K562 (cell line): ENCODE data around the gene SORCS1. TPM values are rescaled to one million over a fixed set of nuclear protein-coding genes. Genes with fewer than 3 reads are reported as not detected.
A peak's percentile ranks its signal among the peaks of the same experiment; 100 is the strongest.

Experiments
- ATF4 ChIP-seq: fragments of 450-650 bp; formaldehyde crosslinking; IDR thresholded peaks from 2 replicates; pipeline ENCODE4 v1.4.0; 2022; ENCODE audit warnings: mild to moderate bottlenecking, moderate library complexity
- CBFB ChIP-seq: sonication (generic); formaldehyde crosslinking; IDR thresholded peaks from 2 replicates; pipeline ENCODE4 v1.4.0; 2020; ENCODE audit warnings: mild to moderate bottlenecking, missing genetic modification reagents
- CBX3 ChIP-seq, 2 experiments: IDR thresholded peaks; 1 replicate in 1 of 2; 2 replicates in 1 of 2; pipeline ENCODE4 v1.6.1; 2012; ENCODE audit warnings: inconsistent platforms in 2 of 2, low read length in 2 of 2, borderline replicate concordance in 1 of 2, control low read depth in 1 of 2
- CHAMP1 ChIP-seq: fragments of 450-650 bp; IDR thresholded peaks from 2 replicates; pipeline ENCODE4 v1.6.1; 2016; ENCODE audit warnings: mild to moderate bottlenecking
- E2F6 ChIP-seq, 2 experiments: IDR thresholded peaks; 2 replicates each; pipeline ENCODE4 v1.6.1; 2011; ENCODE audit warnings: borderline replicate concordance in 1 of 2, control low read depth in 1 of 2, low read depth in 1 of 2, low read length in 1 of 2, mild to moderate bottlenecking in 1 of 2, mixed read lengths in 1 of 2, moderate library complexity in 1 of 2; ENCODE audit not compliant: insufficient read depth in 1 of 2, insufficient read length in 1 of 2, poor library complexity in 1 of 2, severe bottlenecking in 1 of 2; ENCODE audit errors: extremely low read depth in 1 of 2
- FOXJ3 ChIP-seq: sonication (generic); formaldehyde crosslinking; IDR thresholded peaks from 2 replicates; pipeline ENCODE4 v1.4.0; 2020; ENCODE audit warnings: mild to moderate bottlenecking, missing genetic modification reagents
- HNRNPUL1 ChIP-seq: fragments of 200-400 bp; formaldehyde crosslinking; IDR thresholded peaks from 2 replicates; pipeline ENCODE4 v1.6.1; 2017; ENCODE audit warnings: low read length
- IRF2 ChIP-seq: sonication (generic); formaldehyde crosslinking; IDR thresholded peaks from 2 replicates; pipeline ENCODE4 v1.8.1; 2022; ENCODE audit warnings: mild to moderate bottlenecking, missing genetic modification reagents
- NR2C2 ChIP-seq, 2 experiments: fragments of 200-800 bp in 1 of 2; sonication (Bioruptor generic) in 1 of 2; sonication (generic) in 1 of 2; formaldehyde crosslinking in 1 of 2; IDR thresholded peaks; 2 replicates each; pipeline versions ENCODE4 v1.6.1 to v1.8.0; 2016 to 2022; ENCODE audit warnings: mild to moderate bottlenecking in 1 of 2, missing compliant biosample characterization in 1 of 2, missing genetic modification characterization in 1 of 2, missing genetic modification reagents in 1 of 2
- PHTF2 ChIP-seq: fragments of 250-450 bp; sonication (Bioruptor Pico); IDR thresholded peaks from 2 replicates; pipeline ENCODE4 v1.5.0; 2021; ENCODE audit warnings: mild to moderate bottlenecking
- SMAD2 ChIP-seq: fragments of 150-350 bp; IDR thresholded peaks from 2 replicates; pipeline ENCODE4 v1.6.1; 2014; ENCODE audit warnings: low read depth, mild to moderate bottlenecking, low read length
- SMAD4 ChIP-seq: fragments of 250-450 bp; sonication (Bioruptor Pico); conservative IDR thresholded peaks from 2 replicates; pipeline ENCODE4 v1.8.0; 2021; ENCODE audit warnings: inconsistent platforms, mild to moderate bottlenecking, moderate library complexity
- TARDBP ChIP-seq: fragments of 450-650 bp; IDR thresholded peaks from 2 replicates; pipeline ENCODE4 v1.6.1; 2016
- TCF7L2 ChIP-seq: fragments of 150-350 bp; IDR thresholded peaks from 2 replicates; pipeline ENCODE4 v1.6.1; 2016; ENCODE audit warnings: low read depth, mild to moderate bottlenecking, low read length, moderate library complexity
- ZMIZ1 ChIP-seq, 2 experiments: fragments of 150-350 bp in 1 of 2; IDR thresholded peaks; 2 replicates each; pipeline ENCODE4 v1.6.1; 2012 to 2016; ENCODE audit warnings: low read depth in 2 of 2, low read length in 2 of 2, mild to moderate bottlenecking in 1 of 2, moderate library complexity in 1 of 2
- ZNF444 ChIP-seq: fragments of 250-450 bp; sonication (Bioruptor Pico); IDR thresholded peaks from 2 replicates; pipeline ENCODE4 v1.4.0; 2020; ENCODE audit warnings: mild to moderate bottlenecking, moderate library complexity
- ZNF583 ChIP-seq: fragments of 250-450 bp; sonication (Bioruptor Pico); IDR thresholded peaks from 2 replicates; pipeline ENCODE4 v1.4.0; 2020
- ZNF695 ChIP-seq: fragments of 450-650 bp; formaldehyde crosslinking; IDR thresholded peaks from 2 replicates; pipeline ENCODE4 v1.4.0; 2020; ENCODE audit warnings: mild to moderate bottlenecking, moderate library complexity
- polyA plus RNA-seq, 8 experiments: library from polyadenylated mRNA; depleted of rRNA in 4 of 8; stranded (reverse) in 5 of 8; unstranded in 3 of 8; fragments of >200 nt; fragmentation: Nextera tagmentation in 2 of 8; fragmentation: Illumina TruSeq in 1 of 8; extraction: Ambion mirVana in 2 of 8; extraction: Trizol in 1 of 8; gene quantifications; 2 replicates each; pipeline versions ENCODE4 v1.2.1 to v1.2.3, GENCODE V29; 2011 to 2014; ENCODE audit warnings: inconsistent platforms in 1 of 8, missing spikeins in 1 of 8
- total RNA-seq, 7 experiments: library from RNA; depleted of rRNA in 6 of 7; stranded (reverse); fragments of >200 nt in 6 of 7; fragmentation: Illumina TruSeq in 2 of 7; extraction: Trizol in 2 of 7; gene quantifications; 2 replicates each; pipeline versions ENCODE4 v1.2.1 to v1.2.3, GENCODE V29; 2011 to 2021; ENCODE audit warnings: low replicate concordance in 1 of 7

SORCS1 gene
- total and polyA plus RNA-seq, 9 of the 15 experiments (the other 6 are each of a cell fraction or from before 2014, with no cell fraction given): 1.5 to 3.9 (median 2.7) TPM

GRCh38 chr10:107022600-107023354, 141.7 kb downstream of the SORCS1 start (continued):
- TF ChIP-seq E2F6 (IDR thresholded peaks at IDR 0.05; ENCODE audit: borderline replicate concordance in 1 of 2, extremely low read depth in 1 of 2, insufficient read depth in 1 of 2, insufficient read length in 1 of 2, low read depth in 1 of 2, low read length in 1 of 2, poor library complexity in 1 of 2, severe bottlenecking in 1 of 2) (peak in 1 of 2 experiments; percentile 34), TARDBP (no peak; the same call in 1 of the 2 replicates), ZNF583 (CRISPR knock-in tag) (no peak), SMAD2 (no peak), ATF4 (CRISPR knock-in tag) (peak; percentile 91), CBFB (CRISPR knock-in tag) (no peak), TCF7L2 (no peak), FOXJ3 (CRISPR knock-in tag) (no peak), CBX3 (IDR thresholded peaks at IDR 0.05; ENCODE audit: borderline replicate concordance in 1 of 2, low read length in 2 of 2) (peak in 1 of 2 experiments; percentile 51; a peak in 1 of 3 replicates), ZMIZ1 (IDR thresholded peaks at IDR 0.05; ENCODE audit: low read depth in 2 of 2, low read length in 2 of 2) (peak in 1 of 2 experiments; percentile 74; a peak in 2 of 4 replicates), IRF2 (no peak), ZNF695 (CRISPR knock-in tag) (no peak), NR2C2 (CRISPR knock-in tag; IDR thresholded peaks at IDR 0.05) (no peak), NR2C2 (tag; IDR thresholded peaks at IDR 0.05) (peak; percentile 61; the same call in 1 of the 2 replicates), HNRNPUL1 (no peak), PHTF2 (CRISPR knock-in tag) (no peak), SMAD4 (CRISPR knock-in tag) (peak; percentile 95), ZNF444 (no peak), CHAMP1 (0 out of 2 replicates have a peak, but pooled peaks have one; percentile 44)
